HepG2 (cell line): ENCODE data around the gene ARHGEF1. TPM values are rescaled to one million over a fixed set of nuclear protein-coding genes. Genes with fewer than 3 reads are reported as not detected.

Source experiments
- ATF1 ChIP-seq: IDR thresholded peaks from 2 replicates; pipeline ENCODE4 v1.6.1; 2016; ENCODE audit warnings: mild to moderate bottlenecking, control low read depth
- CBX1 ChIP-seq: IDR thresholded peaks from one replicate; pipeline ENCODE4 v1.6.1; 2016; ENCODE audit warnings: antibody characterized with exemption, low read depth
- DPF2 ChIP-seq: sonication (generic); formaldehyde crosslinking; IDR thresholded peaks from 2 replicates; pipeline ENCODE4 v1.4.0; 2020; ENCODE audit warnings: mild to moderate bottlenecking, low read depth, missing genetic modification reagents, borderline replicate concordance
- IRF2 ChIP-seq: IDR thresholded peaks from 2 replicates; pipeline ENCODE4 v1.6.1; 2018; ENCODE audit warnings: missing genetic modification reagents, missing compliant biosample characterization
- KDM5A ChIP-seq: fragments of 200-600 bp; sonication (generic); IDR thresholded peaks from 2 replicates; pipeline ENCODE4 v1.7.0; 2018; ENCODE audit warnings: antibody characterized with exemption, mild to moderate bottlenecking, low read length, borderline replicate concordance
- KDM5B ChIP-seq: sonication (generic); formaldehyde crosslinking; IDR thresholded peaks from 2 replicates; pipeline ENCODE4 v1.4.0; 2020; ENCODE audit warnings: missing genetic modification reagents, mild to moderate bottlenecking, borderline replicate concordance
- KLF6 ChIP-seq: IDR thresholded peaks from 2 replicates; pipeline ENCODE4 v1.8.0; 2016; ENCODE audit warnings: missing biosample characterization, missing genetic modification reagents
- NONO ChIP-seq, 2 experiments: fragments of 450-650 bp in 1 of 2; sonication (generic) in 1 of 2; formaldehyde crosslinking in 1 of 2; IDR thresholded peaks in 1 of 2; conservative IDR thresholded peaks in 1 of 2; 2 replicates each; pipeline versions ENCODE4 v1.6.1 to v1.8.0; 2017 to 2022; ENCODE audit warnings: mild to moderate bottlenecking in 1 of 2, missing genetic modification reagents in 1 of 2, moderate library complexity in 1 of 2
- TCF7 ChIP-seq: sonication (generic); IDR thresholded peaks from 2 replicates; pipeline ENCODE4 v1.6.1; 2016; ENCODE audit warnings: antibody characterized with exemption, low read depth
- TEAD2 ChIP-seq: sonication (generic); formaldehyde crosslinking; IDR thresholded peaks from 2 replicates; pipeline ENCODE4 v1.9.0; 2021; ENCODE audit warnings: missing genetic modification reagents
- ZFAT ChIP-seq: sonication (generic); formaldehyde crosslinking; conservative IDR thresholded peaks from 2 replicates; pipeline ENCODE4 v1.8.1; 2023; ENCODE audit warnings: missing genetic modification reagents, inconsistent platforms
- ZNF20 ChIP-seq: sonication (generic); formaldehyde crosslinking; IDR thresholded peaks from 2 replicates; pipeline ENCODE4 v1.4.0; 2020; ENCODE audit warnings: mild to moderate bottlenecking, moderate library complexity, missing genetic modification reagents
- ZNF430 ChIP-seq: sonication (generic); formaldehyde crosslinking; IDR thresholded peaks from 2 replicates; pipeline ENCODE4 v1.9.0; 2021; ENCODE audit warnings: mild to moderate bottlenecking, missing genetic modification reagents
- ZNF44 ChIP-seq: sonication (generic); formaldehyde crosslinking; IDR thresholded peaks from 2 replicates; pipeline ENCODE4 v1.5.1; 2020; ENCODE audit warnings: mild to moderate bottlenecking, missing genetic modification reagents
- ZNF781 ChIP-seq: sonication (generic); formaldehyde crosslinking; IDR thresholded peaks from 2 replicates; pipeline ENCODE4 v1.5.1; 2020; ENCODE audit warnings: borderline replicate concordance, mild to moderate bottlenecking, missing genetic modification reagents; ENCODE audit errors: not compliant biosample characterization
- ZSCAN25 ChIP-seq: sonication (generic); formaldehyde crosslinking; IDR thresholded peaks from 2 replicates; pipeline ENCODE4 v1.8.0; 2022; ENCODE audit warnings: mild to moderate bottlenecking, missing genetic modification reagents
- polyA plus RNA-seq, 8 experiments: library from polyadenylated mRNA; depleted of rRNA in 3 of 8; stranded (reverse) in 7 of 8; unstranded in 1 of 8; fragments of >200 nt; fragmentation: Illumina TruSeq in 4 of 8; extraction: Trizol in 4 of 8; gene quantifications; 2 replicates each; pipeline versions ENCODE4 v1.2.1 to v1.2.3, GENCODE V29; 2011 to 2016; ENCODE audit warnings: low read depth in 4 of 8, missing spikeins in 1 of 8, mixed read lengths in 1 of 8; ENCODE audit not compliant: insufficient read depth in 1 of 8
- total RNA-seq, 5 experiments: library from RNA; depleted of rRNA; stranded (reverse); fragments of >200 nt; fragmentation: Illumina TruSeq; extraction: Trizol; gene quantifications; 2 replicates each; pipeline ENCODE4 v1.2.3, GENCODE V29; 2016; ENCODE audit warnings: low read depth in 1 of 5
- TF ChIP-seq, protein P1 (sequence below): IDR thresholded peaks from 2 replicates; pipeline ENCODE4 v1.6.1; 2018; ENCODE audit warnings: missing genetic modification reagents, mild to moderate bottlenecking, missing compliant biosample characterization
- TF ChIP-seq, protein P2 (sequence below): sonication (generic); formaldehyde crosslinking; IDR thresholded peaks from 2 replicates; pipeline ENCODE4 v1.4.0; 2020; ENCODE audit warnings: mild to moderate bottlenecking, missing genetic modification reagents
- TF ChIP-seq, protein P3 (sequence below): sonication (generic); formaldehyde crosslinking; IDR thresholded peaks from 2 replicates; pipeline ENCODE4 v1.9.0; 2021; ENCODE audit warnings: missing genetic modification reagents, mild to moderate bottlenecking, borderline replicate concordance
- TF ChIP-seq, protein P4 (sequence below): IDR thresholded peaks from 2 replicates; pipeline ENCODE4 v1.6.1; 2016; ENCODE audit warnings: mild to moderate bottlenecking, missing biosample characterization, missing genetic modification reagents
- TF ChIP-seq, protein P5 (sequence below): sonication (generic); formaldehyde crosslinking; IDR thresholded peaks from 2 replicates; pipeline ENCODE4 v1.5.0; 2020; ENCODE audit warnings: missing genetic modification reagents
- TF ChIP-seq, protein P6 (sequence below), 2 experiments: fragments of 450-650 bp in 1 of 2; sonication (generic) in 1 of 2; formaldehyde crosslinking; IDR thresholded peaks; 2 replicates each; pipeline versions ENCODE4 v1.5.0 to v1.8.0; 2020 to 2022; ENCODE audit warnings: mild to moderate bottlenecking in 1 of 2, missing genetic modification reagents in 1 of 2

The ARHGEF1 gene
- total and polyA plus RNA-seq, 2 of the 13 experiments (the other 11 are each of a cell fraction or from before 2014, with no cell fraction given), result 33.7 to 34.7 TPM

DNA sequence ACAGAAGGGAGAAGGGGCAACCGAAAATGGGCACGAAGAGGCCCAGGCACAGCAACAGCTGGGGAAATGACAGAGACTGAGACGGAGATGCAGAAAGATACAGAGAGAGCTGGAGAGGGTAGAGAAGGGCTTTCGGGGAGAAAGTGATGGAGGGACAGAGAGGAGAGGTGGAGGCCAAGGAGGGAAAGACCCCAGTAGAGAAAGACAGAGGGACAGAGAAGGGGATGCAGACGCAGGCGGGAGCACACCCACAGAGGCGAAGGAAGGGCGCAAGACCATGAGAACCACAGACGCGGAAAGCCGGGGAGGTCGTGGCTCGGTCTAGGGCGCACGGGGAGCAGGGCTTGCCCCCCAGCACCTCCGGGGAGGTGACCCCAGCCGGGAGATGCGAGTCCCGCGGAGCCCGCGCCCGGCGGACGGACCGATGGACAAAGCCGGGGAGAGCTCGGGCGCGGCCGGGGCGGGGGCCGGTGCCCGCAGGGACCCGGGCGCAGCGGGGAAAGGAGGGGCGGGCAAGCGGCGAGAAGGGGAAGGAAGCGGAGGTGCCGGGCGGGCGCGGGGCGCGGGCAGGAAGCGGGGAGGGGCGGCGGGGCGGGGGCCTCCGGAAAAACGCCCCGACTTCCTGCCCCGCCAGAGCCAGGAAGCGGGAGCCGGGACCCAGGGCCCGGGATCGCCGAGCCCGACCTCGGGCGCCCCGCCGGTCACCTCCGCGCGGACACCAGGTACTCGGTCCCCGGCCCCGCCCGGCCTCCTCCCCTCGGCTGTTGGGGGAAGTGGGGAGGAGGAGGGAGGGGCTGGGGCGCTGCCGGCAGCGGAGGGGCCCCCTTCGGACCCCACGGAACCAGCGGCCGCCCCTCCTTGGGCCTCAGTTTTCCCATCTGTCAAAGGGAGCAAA is at the start of gene ARHGEF1 (continued):
- no peak; the same call in 1 of the 2 replicates for TF ChIP-seq KDM5A
- no peak for TF ChIP-seq IRF2 (CRISPR knock-in tag)
- no peak for TF ChIP-seq ATF1 (CRISPR knock-in tag)
- TF ChIP-seq, protein P1, sequence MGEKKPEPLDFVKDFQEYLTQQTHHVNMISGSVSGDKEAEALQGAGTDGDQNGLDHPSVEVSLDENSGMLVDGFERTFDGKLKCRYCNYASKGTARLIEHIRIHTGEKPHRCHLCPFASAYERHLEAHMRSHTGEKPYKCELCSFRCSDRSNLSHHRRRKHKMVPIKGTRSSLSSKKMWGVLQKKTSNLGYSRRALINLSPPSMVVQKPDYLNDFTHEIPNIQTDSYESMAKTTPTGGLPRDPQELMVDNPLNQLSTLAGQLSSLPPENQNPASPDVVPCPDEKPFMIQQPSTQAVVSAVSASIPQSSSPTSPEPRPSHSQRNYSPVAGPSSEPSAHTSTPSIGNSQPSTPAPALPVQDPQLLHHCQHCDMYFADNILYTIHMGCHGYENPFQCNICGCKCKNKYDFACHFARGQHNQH, result no peak
- TF ChIP-seq TCF7, result no peak
- TF ChIP-seq ZSCAN25 (CRISPR knock-in tag), result no peak
- no peak for TF ChIP-seq ZNF430 (CRISPR knock-in tag)
- no peak for TF ChIP-seq NONO (IDR thresholded peaks at IDR 0.05)
- TF ChIP-seq NONO (CRISPR knock-in tag; conservative IDR thresholded peaks at IDR 0.05), result no peak; the same call in 1 of the 2 replicates
- TF ChIP-seq, protein P2, sequence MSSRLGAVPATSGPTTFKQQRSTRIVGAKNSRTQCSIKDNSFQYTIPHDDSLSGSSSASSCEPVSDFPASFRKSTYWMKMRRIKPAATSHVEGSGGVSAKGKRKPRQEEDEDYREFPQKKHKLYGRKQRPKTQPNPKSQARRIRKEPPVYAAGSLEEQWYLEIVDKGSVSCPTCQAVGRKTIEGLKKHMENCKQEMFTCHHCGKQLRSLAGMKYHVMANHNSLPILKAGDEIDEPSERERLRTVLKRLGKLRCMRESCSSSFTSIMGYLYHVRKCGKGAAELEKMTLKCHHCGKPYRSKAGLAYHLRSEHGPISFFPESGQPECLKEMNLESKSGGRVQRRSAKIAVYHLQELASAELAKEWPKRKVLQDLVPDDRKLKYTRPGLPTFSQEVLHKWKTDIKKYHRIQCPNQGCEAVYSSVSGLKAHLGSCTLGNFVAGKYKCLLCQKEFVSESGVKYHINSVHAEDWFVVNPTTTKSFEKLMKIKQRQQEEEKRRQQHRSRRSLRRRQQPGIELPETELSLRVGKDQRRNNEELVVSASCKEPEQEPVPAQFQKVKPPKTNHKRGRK (CRISPR knock-in tag), result no peak
- TF ChIP-seq CBX1, result no peak
- no peak for TF ChIP-seq ZNF781 (CRISPR knock-in tag)
- TF ChIP-seq ZNF44 (CRISPR knock-in tag), result no peak
- TF ChIP-seq DPF2 (CRISPR knock-in tag), result no peak
- no peak for TF ChIP-seq ZFAT (CRISPR knock-in tag)
- TF ChIP-seq KLF6 (CRISPR knock-in tag), result no peak
- TF ChIP-seq, protein P3, sequence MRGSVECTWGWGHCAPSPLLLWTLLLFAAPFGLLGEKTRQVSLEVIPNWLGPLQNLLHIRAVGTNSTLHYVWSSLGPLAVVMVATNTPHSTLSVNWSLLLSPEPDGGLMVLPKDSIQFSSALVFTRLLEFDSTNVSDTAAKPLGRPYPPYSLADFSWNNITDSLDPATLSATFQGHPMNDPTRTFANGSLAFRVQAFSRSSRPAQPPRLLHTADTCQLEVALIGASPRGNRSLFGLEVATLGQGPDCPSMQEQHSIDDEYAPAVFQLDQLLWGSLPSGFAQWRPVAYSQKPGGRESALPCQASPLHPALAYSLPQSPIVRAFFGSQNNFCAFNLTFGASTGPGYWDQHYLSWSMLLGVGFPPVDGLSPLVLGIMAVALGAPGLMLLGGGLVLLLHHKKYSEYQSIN (CRISPR knock-in tag), result no peak
- TF ChIP-seq, protein P4, sequence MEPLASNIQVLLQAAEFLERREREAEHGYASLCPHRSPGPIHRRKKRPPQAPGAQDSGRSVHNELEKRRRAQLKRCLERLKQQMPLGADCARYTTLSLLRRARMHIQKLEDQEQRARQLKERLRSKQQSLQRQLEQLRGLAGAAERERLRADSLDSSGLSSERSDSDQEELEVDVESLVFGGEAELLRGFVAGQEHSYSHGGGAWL (CRISPR knock-in tag), result no peak; the same call in 1 of the 2 replicates
- TF ChIP-seq ZNF20 (CRISPR knock-in tag), result no peak
- TF ChIP-seq TEAD2 (CRISPR knock-in tag), result no peak
- TF ChIP-seq KDM5B (CRISPR knock-in tag), result no peak; the same call in 1 of the 2 replicates
- TF ChIP-seq, protein P5, sequence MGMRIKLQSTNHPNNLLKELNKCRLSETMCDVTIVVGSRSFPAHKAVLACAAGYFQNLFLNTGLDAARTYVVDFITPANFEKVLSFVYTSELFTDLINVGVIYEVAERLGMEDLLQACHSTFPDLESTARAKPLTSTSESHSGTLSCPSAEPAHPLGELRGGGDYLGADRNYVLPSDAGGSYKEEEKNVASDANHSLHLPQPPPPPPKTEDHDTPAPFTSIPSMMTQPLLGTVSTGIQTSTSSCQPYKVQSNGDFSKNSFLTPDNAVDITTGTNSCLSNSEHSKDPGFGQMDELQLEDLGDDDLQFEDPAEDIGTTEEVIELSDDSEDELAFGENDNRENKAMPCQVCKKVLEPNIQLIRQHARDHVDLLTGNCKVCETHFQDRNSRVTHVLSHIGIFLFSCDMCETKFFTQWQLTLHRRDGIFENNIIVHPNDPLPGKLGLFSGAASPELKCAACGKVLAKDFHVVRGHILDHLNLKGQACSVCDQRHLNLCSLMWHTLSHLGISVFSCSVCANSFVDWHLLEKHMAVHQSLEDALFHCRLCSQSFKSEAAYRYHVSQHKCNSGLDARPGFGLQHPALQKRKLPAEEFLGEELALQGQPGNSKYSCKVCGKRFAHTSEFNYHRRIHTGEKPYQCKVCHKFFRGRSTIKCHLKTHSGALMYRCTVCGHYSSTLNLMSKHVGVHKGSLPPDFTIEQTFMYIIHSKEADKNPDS (CRISPR knock-in tag), result no peak
- TF ChIP-seq, protein P6, sequence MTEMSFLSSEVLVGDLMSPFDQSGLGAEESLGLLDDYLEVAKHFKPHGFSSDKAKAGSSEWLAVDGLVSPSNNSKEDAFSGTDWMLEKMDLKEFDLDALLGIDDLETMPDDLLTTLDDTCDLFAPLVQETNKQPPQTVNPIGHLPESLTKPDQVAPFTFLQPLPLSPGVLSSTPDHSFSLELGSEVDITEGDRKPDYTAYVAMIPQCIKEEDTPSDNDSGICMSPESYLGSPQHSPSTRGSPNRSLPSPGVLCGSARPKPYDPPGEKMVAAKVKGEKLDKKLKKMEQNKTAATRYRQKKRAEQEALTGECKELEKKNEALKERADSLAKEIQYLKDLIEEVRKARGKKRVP (CRISPR knock-in tag; IDR thresholded peaks at IDR 0.05), result no peak
